Right lobe of liver (tissue), 6 donors: ENCODE results near the gene AKAP13. TPM values are rescaled to one million over a fixed set of nuclear protein-coding genes. Genes with fewer than 3 reads are reported as not detected.

Experiments used
- ATAC-seq, 4 donors: fragments of 200-7000 bp; cut with Tn5 transposase; one replicate each; pipeline ENCODE4 v1.9.1; 2020; ENCODE audit warnings: mild to moderate bottlenecking in 4 of 4, moderate library complexity in 4 of 4
- DNase-seq, 3 donors: peaks; one replicate each; pipeline ENCODE4 v3.0.0-alpha.2; 2020
- H3K27ac ChIP-seq, 3 donors: fragments of 200-600 bp; one replicate each; pipeline ENCODE4 v1.8.0; 2022
- H3K27me3 ChIP-seq, 2 donors: fragments of 200-600 bp; one replicate each; pipeline ENCODE4 v1.8.0; 2022
- H3K36me3 ChIP-seq, 4 donors: fragments of 200-600 bp; sonication (generic) in 1 of 4; one replicate each; pipeline versions ENCODE4 v1.5.1 to v1.8.0; 2017 to 2022; ENCODE audit warnings: control low read depth in 1 of 4
- H3K4me1 ChIP-seq, 4 donors: fragments of 200-600 bp; sonication (generic) in 1 of 4; one replicate each; pipeline versions ENCODE4 v1.5.1 to v1.8.0; 2017 to 2022; ENCODE audit warnings: control low read depth in 1 of 4
- H3K4me3 ChIP-seq, 3 donors: fragments of 200-600 bp; one replicate each; pipeline ENCODE4 v1.8.0; 2022
- H3K9me3 ChIP-seq, 4 donors: fragments of 200-600 bp; sonication (generic) in 1 of 4; one replicate each; pipeline versions ENCODE4 v1.5.1 to v1.8.0; 2017 to 2022; ENCODE audit warnings: control low read depth in 1 of 4
- POLR2A ChIP-seq: fragments of 450-650 bp; IDR thresholded peaks from one replicate; pipeline ENCODE4 v1.6.1; 2017; ENCODE audit warnings: antibody characterized with exemption, mild to moderate bottlenecking
- WGBS: methylation state at CpG from one replicate; pipeline ENCODE4 v1.1.6; 2018; ENCODE audit warnings: low coverage, low lambda C conversion rate; ENCODE audit not compliant: insufficient coverage; ENCODE audit errors: missing lambda C conversion rate; 5-methylcytosine and 5-hydroxymethylcytosine counted together
- intact Hi-C, 2 donors: fragments of 100-400 bp; cut with DNase I; formaldehyde crosslinking; loops; one replicate each; pipeline versions ENCODE4 v1.11.2 to v1.14.1; 2022
- total RNA-seq, 6 experiments: library from RNA; depleted of rRNA in 2 of 6; stranded (reverse); fragments of >200 nt in 2 of 6; fragmentation: NEBNext Ultra II Directional in 3 of 6; extraction: Animal tissue kit (Norgen Biotek cat#: 25700) in 3 of 6; gene quantifications; one replicate each; pipeline versions ENCODE4 v1.1.0 to v1.2.4, GENCODE V29; 2016 to 2023
- TF ChIP-seq, protein P1 (sequence below), 4 donors: fragments of 200-600 bp in 3 of 4; fragments of 450-650 bp in 1 of 4; IDR thresholded peaks; one replicate each; pipeline versions ENCODE4 v1.5.1 to v1.8.0; 2016 to 2022; ENCODE audit warnings: antibody characterized with exemption in 4 of 4, mild to moderate bottlenecking in 2 of 4
- donor health status: DM: no; HTN: yes; CAD: no.
- donor health status: DM: no; HTN: no; CAD: no.
- donor health status: DM: no; HTN: no; CAD: no.
- donor health status: DM: no; HTN: yes; CAD: no.
- donor health status: DM: no; HTN: yes; CAD: no.

The AKAP13 gene
- total RNA-seq, 6 experiments from 2014 or later: 50.1 to 73.1 (median 63.9) TPM

DNA sequence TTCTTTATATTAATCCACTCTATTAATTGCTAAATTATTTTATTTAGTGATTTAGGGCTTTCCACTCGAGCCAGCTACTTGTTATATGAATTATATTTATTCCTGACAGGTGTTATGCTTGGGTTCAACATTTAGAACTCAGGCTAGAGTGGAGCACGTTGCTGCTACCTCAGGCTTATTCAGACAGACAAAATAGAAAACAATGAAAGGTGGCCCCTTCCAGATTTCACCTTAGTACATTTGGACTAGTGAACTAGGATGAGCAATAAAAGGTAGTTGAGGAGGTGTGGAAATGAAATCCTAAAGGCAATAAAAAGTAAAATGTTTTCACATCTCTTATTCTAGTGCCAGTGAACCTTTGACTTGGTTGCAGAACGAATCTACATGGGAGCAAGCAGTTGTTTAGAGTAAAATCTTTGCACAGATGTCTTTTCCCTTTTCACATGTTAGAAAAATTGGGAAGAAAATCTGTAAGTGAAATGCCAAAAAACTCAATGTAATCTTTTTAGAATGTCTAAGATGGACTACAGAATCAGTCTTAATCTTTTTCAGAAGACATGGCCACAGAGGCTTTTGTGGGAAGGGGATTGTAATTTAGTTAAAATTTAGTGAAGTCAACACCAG, 63.8 kb downstream of the AKAP13 start:
- ATAC-seq: peak in 1 of 4 donors; percentile 9

DNA sequence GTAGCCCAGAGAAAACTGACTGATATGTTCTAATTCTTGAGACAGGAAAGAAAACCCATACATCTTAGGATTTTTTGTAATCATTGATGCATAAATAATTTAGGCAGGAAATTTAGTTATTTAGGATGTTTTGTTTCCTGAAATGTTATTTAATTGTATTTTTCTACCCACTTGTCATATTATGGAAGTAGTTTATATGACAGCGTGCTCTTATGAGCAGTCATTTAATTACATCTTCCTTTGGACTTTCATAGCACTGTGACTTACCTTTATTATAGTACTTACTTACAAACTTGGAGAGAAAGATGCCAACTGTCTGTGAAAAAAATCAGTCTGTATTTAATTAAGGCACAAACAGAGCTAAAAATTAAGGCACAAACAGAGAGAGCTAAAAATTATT, 65.0 kb downstream of the AKAP13 start:
- DNase-seq (no peak), ATAC-seq (no peak)
- H3K27ac ChIP-seq: no peak overlapping the region
- peaks cover 0 to 3% (median 0%) of the 10 kb centered on the region in 4 donors for H3K4me1 ChIP-seq
- H3K9me3 ChIP-seq: no peaks in the 10 kb centered on the region
- WGBS: 100% methylated on average over 1 of the region's 1 CpG
- no peaks in the 10 kb centered on the region for H3K36me3 ChIP-seq
- no peaks in the 10 kb centered on the region for H3K27me3 ChIP-seq
- H3K4me3 ChIP-seq: no peak overlapping the region
- TF ChIP-seq POLR2A: no peak
- TF ChIP-seq, protein P1, sequence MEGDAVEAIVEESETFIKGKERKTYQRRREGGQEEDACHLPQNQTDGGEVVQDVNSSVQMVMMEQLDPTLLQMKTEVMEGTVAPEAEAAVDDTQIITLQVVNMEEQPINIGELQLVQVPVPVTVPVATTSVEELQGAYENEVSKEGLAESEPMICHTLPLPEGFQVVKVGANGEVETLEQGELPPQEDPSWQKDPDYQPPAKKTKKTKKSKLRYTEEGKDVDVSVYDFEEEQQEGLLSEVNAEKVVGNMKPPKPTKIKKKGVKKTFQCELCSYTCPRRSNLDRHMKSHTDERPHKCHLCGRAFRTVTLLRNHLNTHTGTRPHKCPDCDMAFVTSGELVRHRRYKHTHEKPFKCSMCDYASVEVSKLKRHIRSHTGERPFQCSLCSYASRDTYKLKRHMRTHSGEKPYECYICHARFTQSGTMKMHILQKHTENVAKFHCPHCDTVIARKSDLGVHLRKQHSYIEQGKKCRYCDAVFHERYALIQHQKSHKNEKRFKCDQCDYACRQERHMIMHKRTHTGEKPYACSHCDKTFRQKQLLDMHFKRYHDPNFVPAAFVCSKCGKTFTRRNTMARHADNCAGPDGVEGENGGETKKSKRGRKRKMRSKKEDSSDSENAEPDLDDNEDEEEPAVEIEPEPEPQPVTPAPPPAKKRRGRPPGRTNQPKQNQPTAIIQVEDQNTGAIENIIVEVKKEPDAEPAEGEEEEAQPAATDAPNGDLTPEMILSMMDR (IDR thresholded peaks at IDR 0.05): no peak
- intact Hi-C loops: no loop called here

More for the DNA sequence above, 63.8 kb downstream of the AKAP13 start:
- no peak overlapping the region for H3K27ac ChIP-seq
- no peak for DNase-seq
- intact Hi-C loops: no loop called here
- no peaks in the 10 kb centered on the region for H3K9me3 ChIP-seq
- H3K4me3 ChIP-seq: no peak overlapping the region
- WGBS: 37% methylated on average over 3 of the region's 3 CpGs
- H3K27me3 ChIP-seq: no peaks in the 10 kb centered on the region
- no peaks in the 10 kb centered on the region for H3K36me3 ChIP-seq
- peaks cover 0 to 3% (median 0%) of the 10 kb centered on the region in 4 donors for H3K4me1 ChIP-seq
- TF ChIP-seq, protein P1 (IDR thresholded peaks at IDR 0.05): no peak
- TF ChIP-seq POLR2A: no peak

DNA sequence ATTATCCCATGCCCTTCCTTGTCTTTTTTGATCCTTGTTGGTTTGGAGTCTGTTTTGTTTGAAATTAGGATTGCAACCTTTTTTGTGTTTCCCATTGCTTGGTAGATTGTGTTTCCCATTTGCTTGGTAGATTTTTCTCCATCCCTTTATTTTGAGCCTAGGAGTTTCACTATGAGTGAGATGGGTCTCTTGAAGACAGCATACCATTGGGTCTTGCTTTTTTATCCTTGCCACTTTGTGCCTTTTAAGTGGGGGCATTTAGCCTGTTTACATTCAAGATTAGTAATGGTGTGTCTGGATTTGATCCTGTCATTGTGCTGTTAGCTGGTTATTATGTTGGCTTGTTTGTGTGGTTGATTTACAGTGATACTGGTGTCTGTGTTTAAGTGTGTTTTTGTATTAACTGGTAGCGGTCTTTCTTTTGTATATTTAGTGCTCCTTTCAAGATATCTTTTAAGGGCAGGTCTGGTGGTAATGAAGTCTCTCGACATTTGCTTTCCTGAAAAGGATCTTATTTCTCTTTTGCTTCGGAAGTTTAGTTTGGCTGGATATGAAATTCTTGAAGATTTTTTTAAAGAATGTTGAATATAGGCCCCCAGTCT, 70.8 kb downstream of the AKAP13 start:
- no peaks in the 10 kb centered on the region for H3K27me3 ChIP-seq

DNA sequence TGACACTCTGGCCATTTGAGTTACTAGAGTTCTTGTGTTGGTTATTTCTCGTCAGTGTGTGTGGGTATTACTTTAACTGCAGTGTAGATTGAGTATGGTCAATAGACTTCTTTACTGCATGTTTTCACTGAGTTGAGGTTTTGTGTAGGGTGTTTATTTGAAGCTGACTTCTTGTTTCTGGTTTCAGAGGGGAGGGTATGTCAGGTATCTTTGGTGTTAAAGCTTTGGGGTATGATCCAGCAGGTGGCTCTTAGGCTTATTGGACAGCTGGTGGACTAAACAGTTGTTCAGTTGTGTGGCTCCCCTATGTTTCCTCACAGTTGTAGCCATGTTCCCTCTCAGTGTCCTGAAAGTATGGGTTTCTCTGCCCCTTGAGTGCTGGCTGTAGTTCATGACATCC, 72.0 kb downstream of the AKAP13 start:
- TF ChIP-seq, protein P1 (IDR thresholded peaks at IDR 0.05): no peak
- no peak for TF ChIP-seq POLR2A
- no peak for ATAC-seq

More for the DNA sequence above, 70.8 kb downstream of the AKAP13 start:
- Histone ChIP-seq H3K36me3 (no peaks in the 10 kb centered on the region), H3K27ac (no peak overlapping the region), H3K9me3 (no peaks in the 10 kb centered on the region), H3K4me3 (no peak overlapping the region), H3K4me1 (peaks cover 0 to 5% (median 0%) of the 10 kb centered on the region in 4 donors)
- 97% methylated on average over 3 of the region's 3 CpGs for WGBS
- DNase-seq (no peak), ATAC-seq (no peak)
- intact Hi-C loops: no loop called here
- no peak for TF ChIP-seq POLR2A
- TF ChIP-seq, protein P1 (IDR thresholded peaks at IDR 0.05): no peak

More for the DNA sequence above, 72.0 kb downstream of the AKAP13 start:
- Histone ChIP-seq H3K36me3 (no peaks in the 10 kb centered on the region), H3K27ac (no peak overlapping the region), H3K4me1 (peaks cover 0 to 5% (median 0%) of the 10 kb centered on the region in 4 donors), H3K9me3 (no peaks in the 10 kb centered on the region), H3K4me3 (no peak overlapping the region), H3K27me3 (no peaks in the 10 kb centered on the region)
- intact Hi-C loops: no loop called here
- 89% methylated on average over 1 of the region's 1 CpG for WGBS
- DNase-seq: no peak
